Ureter (tissue), 1 donor: Measurements from ENCODE around the gene WNK4. TPM values are rescaled to one million over a fixed set of nuclear protein-coding genes. Genes with fewer than 3 reads are reported as not detected.
"Not testable (repeated sequence)": the region's sequence is repeated elsewhere in the genome, so short reads cannot be mapped to it uniquely, and the experiment has no call there.

Experiments
- DNase-seq: peaks from one replicate; pipeline ENCODE4 v3.0.0-alpha.2; 2020; ENCODE audit warnings: low spot score
- total RNA-seq: library from RNA; stranded (reverse); gene quantifications from one replicate; pipeline ENCODE4 v1.2.4, GENCODE V29; 2023
- donor health status: DM: yes; HTN: yes; CAD: no.

The WNK4 gene
- not detected for total RNA-seq

- DNase-seq = no peak
Observed at GRCh38 chr17:42779936-42780850, at the start of gene WNK4. Gene WNK4 (plus strand): TSS chr17:42780610. CDS start chr17:42780699, 89 bp downstream.

- no peak for DNase-seq
Observed at GRCh38 chr17:42740699-42741098, 39.7 kb upstream of the WNK4 start.

GRCh38 chr17:42742916-42743315, 37.5 kb upstream of the WNK4 start:
- DNase-seq = not testable (repeated sequence)

- DNase-seq = no peak
Observed at GRCh38 chr17:42743595-42744282, 36.7 kb upstream of the WNK4 start.

GRCh38 chr17:42744283-42744805, 36.1 kb upstream of the WNK4 start:
- peak; percentile 69 for DNase-seq

- DNase-seq = peak; percentile 90
Observed at GRCh38 chr17:42744806-42745617, 35.4 kb upstream of the WNK4 start, which contains the start of gene EZH1. Gene EZH1 (minus strand): TSS chr17:42745040. CDS start chr17:42728941, 16,099 bp downstream.

GRCh38 chr17:42748202-42748907, 32.1 kb upstream of the WNK4 start:
- no peak for DNase-seq

- DNase-seq = no peak
Observed at GRCh38 chr17:42748908-42749798, 31.3 kb upstream of the WNK4 start.

GRCh38 chr17:42750739-42751344, 29.6 kb upstream of the WNK4 start:
- no peak for DNase-seq

- DNase-seq = no peak
Observed at GRCh38 chr17:42751628-42752027, 28.8 kb upstream of the WNK4 start.

- no peak for DNase-seq
Observed at GRCh38 chr17:42754782-42755181, 25.6 kb upstream of the WNK4 start.

- no peak for DNase-seq
Observed at GRCh38 chr17:42759982-42760651, 20.3 kb upstream of the WNK4 start.

- DNase-seq = no peak
Observed at GRCh38 chr17:42760652-42761581, 19.5 kb upstream of the WNK4 start, which contains the start of gene RAMP2. Gene RAMP2 (plus strand): TSS chr17:42761227. CDS start chr17:42761262, 35 bp downstream.

- no peak for DNase-seq
Observed at GRCh38 chr17:42761638-42762037, 18.8 kb upstream of the WNK4 start.

- no peak for DNase-seq
Observed at GRCh38 chr17:42766124-42766523, 14.3 kb upstream of the WNK4 start.

- no peak for DNase-seq
Observed at GRCh38 chr17:42767512-42767911, 12.9 kb upstream of the WNK4 start.

- DNase-seq = not testable (repeated sequence)
Observed at GRCh38 chr17:42768006-42768405, 12.4 kb upstream of the WNK4 start.

- not testable (repeated sequence) for DNase-seq
Observed at GRCh38 chr17:42769964-42770363, 10.4 kb upstream of the WNK4 start.
